Activated CD4-positive, alpha-beta T cell treated with anti-CD3 and anti-CD28 coated beads, Interleukin-2, Interleukin-4, amounts not matched to agents 100 ng/mL and 50 ng/mL, durations not matched to agents 16 hours and 8 hours (primary cell): ENCODE results near the gene MTG2.

Source experiments
- DNase-seq: peaks from one replicate; pipeline ENCODE4 v3.0.0-alpha.2; 2020; ENCODE audit warnings: low spot score

MTG2 gene

GRCh38 chr20:62219992-62220665 lies 37.3 kb downstream of the MTG2 start, which contains the start of gene HRH3:
Gene HRH3, minus strand, starts transcription at chr20:62220278. Its CDS starts 308 bp downstream, at chr20:62219970.
- DNase-seq: peak; percentile 22

GRCh38 chr20:62220666-62221568 lies 38.1 kb downstream of the MTG2 start:
- no peak for DNase-seq

GRCh38 chr20:62222266-62222850 lies 39.5 kb downstream of the MTG2 start:
- DNase-seq: no peak

GRCh38 chr20:62222972-62223371 lies 40.1 kb downstream of the MTG2 start:
- no peak for DNase-seq

DNA sequence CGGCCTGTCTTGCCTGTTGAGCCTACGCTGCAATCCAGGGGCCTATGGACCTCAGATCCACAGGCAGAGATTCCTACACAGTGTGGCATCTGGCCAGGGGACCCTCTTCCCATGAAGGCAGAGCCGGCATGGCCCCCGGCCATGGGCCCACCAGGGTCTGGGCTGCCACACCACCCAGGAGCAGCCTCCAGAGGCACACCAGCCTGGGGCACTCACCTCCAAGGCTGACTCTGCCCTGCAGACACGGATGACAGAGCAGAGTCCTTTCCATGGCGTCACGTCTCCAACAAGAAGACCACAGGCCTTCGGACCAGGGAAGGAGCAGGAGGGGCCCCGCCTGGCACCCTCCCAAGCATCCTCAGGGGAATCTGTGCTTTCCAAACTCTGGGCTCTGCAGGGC lies 40.7 kb downstream of the MTG2 start:
- no peak for DNase-seq

DNA sequence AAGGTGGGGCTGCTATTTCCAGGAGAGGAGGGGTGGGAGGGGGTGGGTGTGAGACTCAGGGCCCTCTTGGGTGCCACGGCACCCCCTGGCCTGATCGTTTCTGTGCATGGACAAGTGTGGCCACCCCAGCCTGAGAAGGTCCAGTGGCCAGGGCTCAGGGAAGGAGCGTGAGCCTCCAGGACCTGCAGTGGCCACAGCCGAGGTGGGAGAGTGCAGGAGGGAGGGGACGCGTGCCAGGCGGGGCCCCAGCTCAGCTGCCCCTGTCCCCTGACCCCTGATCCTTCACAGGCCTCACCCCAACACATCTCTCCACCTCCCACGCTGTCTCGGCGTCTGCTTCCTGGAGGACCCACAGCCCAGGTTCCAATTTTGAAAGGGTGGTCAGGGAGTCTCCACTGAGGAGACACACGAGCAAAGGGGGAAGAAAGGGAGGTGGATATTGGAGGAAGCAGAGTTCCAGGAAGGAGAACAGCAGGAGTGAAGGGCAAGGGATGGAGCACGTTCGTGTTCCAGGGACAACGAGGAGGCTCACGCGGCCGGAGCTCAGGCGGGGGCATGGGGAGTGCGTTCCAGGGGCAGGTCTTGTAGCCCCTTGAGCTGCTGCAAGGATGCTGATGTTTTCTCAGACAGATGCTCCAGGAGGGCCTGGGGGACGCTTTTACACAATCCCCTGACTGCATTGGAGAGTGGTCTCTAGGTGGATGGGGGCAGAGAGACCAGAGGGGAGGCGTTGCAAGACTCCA lies 41.5 kb downstream of the MTG2 start:
- no peak for DNase-seq

GRCh38 chr20:62225026-62225425 lies 42.2 kb downstream of the MTG2 start:
- no peak for DNase-seq

- DNase-seq: no peak
Measured at GRCh38 chr20:62225820-62226635, 43.2 kb downstream of the MTG2 start.

DNA sequence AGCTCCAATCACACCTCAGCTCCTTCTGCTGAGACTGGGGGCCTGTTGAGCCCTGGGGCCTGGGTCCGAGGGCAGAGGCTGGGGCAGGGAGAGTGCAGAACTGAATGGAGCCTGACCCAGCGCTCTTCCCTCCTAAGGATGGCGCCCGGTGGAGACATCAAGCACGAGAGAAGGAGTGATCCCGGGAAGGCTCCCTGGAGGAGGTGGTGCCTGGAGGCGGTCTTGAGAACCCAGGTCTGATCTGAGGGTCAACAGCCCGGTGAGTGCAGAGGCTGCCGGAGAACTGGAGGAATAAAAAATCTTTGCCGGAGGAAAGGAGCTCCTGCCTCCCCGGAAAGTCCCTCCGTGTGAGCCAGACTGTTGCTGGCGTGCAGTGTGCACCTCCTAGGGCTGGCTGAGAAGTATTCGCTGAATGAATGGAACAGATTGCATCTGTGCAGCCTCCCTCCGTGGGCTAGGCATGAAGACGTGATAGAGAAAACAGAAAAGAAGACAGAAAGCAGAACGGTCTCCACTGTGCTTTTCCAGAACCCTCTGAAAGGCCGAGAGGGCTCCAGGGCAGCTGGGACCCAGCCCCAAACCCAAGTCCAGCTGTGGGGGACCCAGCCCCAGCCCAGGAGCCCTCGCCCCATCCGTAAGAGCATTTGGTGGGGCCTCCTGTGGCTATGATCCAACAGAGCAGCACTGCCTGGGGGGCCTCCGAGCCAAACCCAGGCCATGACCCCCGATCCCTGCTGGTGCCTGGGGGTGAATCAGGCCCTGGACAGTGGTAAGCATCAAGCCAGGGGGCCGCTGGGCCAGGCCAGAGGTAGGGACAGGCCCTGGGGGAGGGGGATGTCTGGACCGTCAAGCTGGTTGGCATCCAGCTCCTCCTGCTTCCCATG lies 44.1 kb downstream of the MTG2 start:
- no peak for DNase-seq

DNA sequence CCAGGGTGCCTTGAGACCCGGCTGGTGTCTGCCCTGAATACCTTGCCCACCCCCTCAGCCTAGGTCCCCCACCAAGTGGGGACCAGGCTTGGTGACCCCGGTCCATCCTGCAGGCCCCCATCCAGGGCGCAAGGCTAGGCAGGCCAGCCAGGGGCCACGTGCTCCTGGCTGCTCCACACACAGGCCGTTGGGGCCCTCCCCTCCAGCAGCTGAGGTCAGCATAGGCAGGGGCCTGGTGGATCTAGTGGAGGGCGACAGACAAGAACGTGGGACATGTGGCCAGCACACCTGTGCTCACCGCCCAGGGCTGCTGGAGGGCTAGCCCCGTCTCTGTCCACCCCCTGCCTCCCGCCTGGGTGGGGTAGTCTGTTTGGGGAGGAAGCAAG lies 44.8 kb downstream of the MTG2 start:
- DNase-seq: no peak

GRCh38 chr20:62227977-62228958 lies 45.4 kb downstream of the MTG2 start:
- DNase-seq: no peak

DNA sequence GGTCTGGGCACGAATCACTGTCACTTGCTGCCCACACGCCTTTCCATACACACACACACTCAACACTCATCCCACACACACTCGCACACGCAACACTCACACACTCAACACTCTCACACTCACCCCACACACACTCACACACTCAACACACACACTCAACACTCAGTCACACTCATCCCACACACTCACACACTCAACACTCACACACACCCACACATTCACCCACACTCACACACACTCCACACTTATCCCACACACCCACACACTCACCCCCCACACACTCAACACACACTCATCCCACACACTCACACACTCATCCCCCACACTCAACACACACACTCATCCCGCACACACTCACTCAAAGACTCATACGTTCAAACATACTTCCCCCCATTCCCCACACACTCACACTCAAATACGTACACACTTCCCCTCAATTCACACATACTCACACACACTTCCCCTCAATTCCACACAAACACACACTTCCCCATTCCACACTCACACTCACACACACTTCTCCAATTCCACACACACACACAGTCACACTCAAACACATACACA lies 46.2 kb downstream of the MTG2 start:
- DNase-seq: no peak

GRCh38 chr20:62229667-62230066 lies 46.8 kb downstream of the MTG2 start:
- no peak for DNase-seq

DNA sequence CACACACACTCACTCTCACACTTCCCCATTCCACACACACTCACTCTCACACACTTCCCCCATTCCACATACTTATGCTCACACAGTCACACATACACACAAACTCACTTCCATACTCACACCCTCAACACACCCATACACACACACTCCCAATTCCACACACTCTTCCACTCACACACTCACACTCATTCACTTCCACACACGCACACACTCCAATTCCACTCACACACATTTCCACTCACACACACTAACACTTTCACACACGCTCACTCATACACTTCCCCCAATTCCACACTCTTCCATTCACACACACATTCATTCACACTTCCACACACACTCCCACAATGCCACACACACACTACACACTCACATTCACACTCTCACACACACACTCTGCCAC lies 47.4 kb downstream of the MTG2 start:
- no peak for DNase-seq

- DNase-seq: no peak
Measured at GRCh38 chr20:62230696-62231095, 47.9 kb downstream of the MTG2 start.

DNA sequence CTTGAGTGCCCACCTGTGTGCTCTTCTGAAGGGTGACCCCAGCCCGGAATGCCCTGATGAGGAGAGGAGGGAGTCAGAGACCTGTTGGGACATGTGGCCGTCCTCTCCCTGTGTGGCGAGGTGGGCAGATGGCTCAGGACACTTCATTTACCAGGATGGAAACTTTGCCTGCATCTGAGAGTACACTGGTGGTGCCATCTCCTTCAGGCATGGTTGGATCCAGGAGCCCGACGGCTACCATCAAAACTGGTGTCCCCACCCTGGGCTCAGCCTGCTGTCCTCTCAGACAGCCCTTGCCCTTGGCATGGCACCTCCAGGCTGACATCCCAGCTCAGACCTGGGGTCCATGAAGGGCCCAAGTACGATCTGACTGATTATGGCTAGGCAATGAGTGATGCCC lies 48.5 kb downstream of the MTG2 start:
- no peak for DNase-seq

DNA sequence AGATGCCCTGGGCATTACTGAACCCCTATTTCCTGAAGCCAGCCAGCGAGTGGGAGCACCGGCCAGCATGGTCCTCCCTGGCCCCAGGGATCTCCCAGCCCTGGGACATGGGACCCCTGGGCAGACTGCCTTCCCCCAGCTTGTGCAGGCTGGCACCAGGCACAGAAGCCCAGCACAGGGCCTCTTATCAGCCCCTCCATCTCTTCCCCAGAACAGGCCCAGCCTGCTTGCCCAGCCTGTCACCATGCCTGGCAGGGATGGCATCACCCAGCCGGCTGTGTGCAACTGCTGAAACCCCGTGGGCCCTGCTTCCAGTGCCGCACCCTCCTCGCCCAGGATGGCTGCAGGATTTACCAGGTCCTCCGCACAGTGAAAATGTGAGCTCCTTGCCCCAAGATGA lies 49.4 kb downstream of the MTG2 start:
- DNase-seq: no peak

GRCh38 chr20:62232770-62233645 lies 50.2 kb downstream of the MTG2 start:
- no peak for DNase-seq
